Measurements from ENCODE around the gene HCN1. TPM values are rescaled to one million over a fixed set of nuclear protein-coding genes. Genes with fewer than 3 reads are reported as not detected.
A peak's percentile ranks its signal among the peaks of the same experiment; 100 is the strongest.
"Not testable (repeated sequence)": the region's sequence is repeated elsewhere in the genome, so short reads cannot be mapped to it uniquely, and the experiment has no call there.

The HCN1 gene
- total and polyA plus RNA-seq, 2 experiments from 2014 or later: 5.9 to 11.3 TPM

- Histone ChIP-seq H3K27ac (peak overlapping the region; percentile 88), H3K4me3 (no peak overlapping the region), H3K4me1 (ENCODE audit: low read depth) (peaks cover 28% of the 10 kb centered on the region), H3K27me3 (no peaks in the 10 kb centered on the region), H3K36me3 (no peaks in the 10 kb centered on the region), H3K9me3 (ENCODE audit: low read depth) (no peaks in the 10 kb centered on the region)
- TF ChIP-seq, protein P1, sequence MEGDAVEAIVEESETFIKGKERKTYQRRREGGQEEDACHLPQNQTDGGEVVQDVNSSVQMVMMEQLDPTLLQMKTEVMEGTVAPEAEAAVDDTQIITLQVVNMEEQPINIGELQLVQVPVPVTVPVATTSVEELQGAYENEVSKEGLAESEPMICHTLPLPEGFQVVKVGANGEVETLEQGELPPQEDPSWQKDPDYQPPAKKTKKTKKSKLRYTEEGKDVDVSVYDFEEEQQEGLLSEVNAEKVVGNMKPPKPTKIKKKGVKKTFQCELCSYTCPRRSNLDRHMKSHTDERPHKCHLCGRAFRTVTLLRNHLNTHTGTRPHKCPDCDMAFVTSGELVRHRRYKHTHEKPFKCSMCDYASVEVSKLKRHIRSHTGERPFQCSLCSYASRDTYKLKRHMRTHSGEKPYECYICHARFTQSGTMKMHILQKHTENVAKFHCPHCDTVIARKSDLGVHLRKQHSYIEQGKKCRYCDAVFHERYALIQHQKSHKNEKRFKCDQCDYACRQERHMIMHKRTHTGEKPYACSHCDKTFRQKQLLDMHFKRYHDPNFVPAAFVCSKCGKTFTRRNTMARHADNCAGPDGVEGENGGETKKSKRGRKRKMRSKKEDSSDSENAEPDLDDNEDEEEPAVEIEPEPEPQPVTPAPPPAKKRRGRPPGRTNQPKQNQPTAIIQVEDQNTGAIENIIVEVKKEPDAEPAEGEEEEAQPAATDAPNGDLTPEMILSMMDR (IDR thresholded peaks at IDR 0.05; ENCODE audit: low read depth, low read length): no peak
- DNase-seq (ENCODE audit: low read depth in 1 of 2, low spot score in 1 of 2): peak in 1 of 2 donors; percentile 34
These were observed 360.2 kb downstream of the HCN1 start for GRCh38 chr5:45335978-45336377.

- peak overlapping the region; percentile 88 for H3K27ac ChIP-seq
- peak in 1 of 2 donors; percentile 5 for DNase-seq (ENCODE audit: low read depth in 1 of 2, low spot score in 1 of 2)
- TF ChIP-seq, protein P1 (IDR thresholded peaks at IDR 0.05; ENCODE audit: low read depth, low read length): no peak
These were observed 360.8 kb downstream of the HCN1 start for GRCh38 chr5:45335346-45335745.

GRCh38 chr5:45334939-45335338 lies 361.2 kb downstream of the HCN1 start:
- peaks cover 28% of the 10 kb centered on the region for H3K4me1 ChIP-seq (ENCODE audit: low read depth)
- DNase-seq (ENCODE audit: low read depth in 1 of 2, low spot score in 1 of 2): peak in 1 of 2 donors; percentile 57
- no peaks in the 10 kb centered on the region for H3K27me3 ChIP-seq
- TF ChIP-seq, protein P1 (IDR thresholded peaks at IDR 0.05; ENCODE audit: low read depth, low read length): no peak
- peak overlapping the region; percentile 88 for H3K27ac ChIP-seq
- no peaks in the 10 kb centered on the region for H3K36me3 ChIP-seq
- H3K4me3 ChIP-seq: no peak overlapping the region
- no peaks in the 10 kb centered on the region for H3K9me3 ChIP-seq (ENCODE audit: low read depth)

More at GRCh38 chr5:45335346-45335745, 360.8 kb downstream of the HCN1 start:
- H3K9me3 ChIP-seq (ENCODE audit: low read depth): no peaks in the 10 kb centered on the region
- no peaks in the 10 kb centered on the region for H3K27me3 ChIP-seq
- H3K36me3 ChIP-seq: no peaks in the 10 kb centered on the region
- H3K4me3 ChIP-seq: no peak overlapping the region
- H3K4me1 ChIP-seq (ENCODE audit: low read depth): peaks cover 28% of the 10 kb centered on the region

DNA sequence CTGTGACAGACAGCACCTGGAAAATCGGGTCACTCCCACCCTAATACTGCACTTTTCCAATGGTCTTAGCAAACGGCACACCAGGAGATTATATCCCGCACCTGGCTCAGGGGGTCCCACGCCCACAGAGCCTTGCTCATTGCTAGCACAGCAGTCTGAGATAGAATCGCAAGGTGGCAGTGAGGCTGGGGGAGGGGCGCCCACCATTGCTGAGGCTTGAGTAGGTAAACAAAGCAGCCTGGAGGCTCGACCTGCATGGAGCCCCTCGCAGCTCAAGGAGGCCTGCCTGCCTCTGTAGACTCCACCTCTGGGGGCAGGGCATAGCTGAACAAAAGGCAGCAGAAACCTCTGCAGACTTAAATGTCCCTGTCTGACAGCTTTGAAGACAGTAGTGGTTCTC lies 383.6 kb downstream of the HCN1 start:
- not testable (repeated sequence) for H3K9me3 ChIP-seq (ENCODE audit: low read depth); DNase-seq (ENCODE audit: low read depth in 1 of 2, low spot score in 1 of 2); H3K36me3 ChIP-seq; H3K27ac ChIP-seq; H3K4me3 ChIP-seq; H3K27me3 ChIP-seq; H3K4me1 ChIP-seq (ENCODE audit: low read depth)

- H3K4me3 ChIP-seq: no peak overlapping the region
- H3K4me1 ChIP-seq (ENCODE audit: low read depth): no peaks in the 10 kb centered on the region
- TF ChIP-seq, protein P1 (IDR thresholded peaks at IDR 0.05; ENCODE audit: low read depth, low read length): no peak
- no peaks in the 10 kb centered on the region for H3K9me3 ChIP-seq (ENCODE audit: low read depth)
- DNase-seq (ENCODE audit: low read depth in 1 of 2, low spot score in 1 of 2): no peak
- no peak overlapping the region for H3K27ac ChIP-seq
- no peaks in the 10 kb centered on the region for H3K27me3 ChIP-seq
- no peaks in the 10 kb centered on the region for H3K36me3 ChIP-seq
These were observed 400.9 kb downstream of the HCN1 start for GRCh38 chr5:45295231-45295630.

DNA sequence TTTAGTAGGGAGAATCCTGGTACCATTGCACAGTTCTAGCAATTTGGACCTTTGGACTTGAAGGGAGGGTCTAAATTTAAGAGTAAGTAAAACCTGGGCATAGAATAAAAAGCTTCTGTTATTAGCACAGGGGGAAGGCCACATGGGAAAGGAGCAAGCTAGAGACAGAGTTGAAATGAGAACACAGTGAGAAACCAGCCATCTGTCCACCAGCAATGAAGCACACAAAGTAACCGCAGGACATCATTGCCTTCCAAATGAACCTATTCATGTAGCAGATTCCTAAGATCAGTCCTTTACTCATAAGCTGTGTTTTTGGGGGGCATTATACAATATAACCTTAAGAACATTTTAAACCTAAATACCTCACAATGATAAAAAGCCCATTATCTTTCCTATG lies 407.4 kb downstream of the HCN1 start:
- Histone ChIP-seq H3K4me3 (no peak overlapping the region), H3K27me3 (no peaks in the 10 kb centered on the region), H3K27ac (no peak overlapping the region), H3K36me3 (no peaks in the 10 kb centered on the region), H3K4me1 (ENCODE audit: low read depth) (no peaks in the 10 kb centered on the region), H3K9me3 (ENCODE audit: low read depth) (no peaks in the 10 kb centered on the region)
- no peak for DNase-seq (ENCODE audit: low read depth in 1 of 2, low spot score in 1 of 2)
- TF ChIP-seq, protein P1 (IDR thresholded peaks at IDR 0.05; ENCODE audit: low read depth, low read length): no peak
